Endodermal cell (in vitro differentiated cells): ENCODE measurements around the gene UNC13C. TPM values are rescaled to one million over a fixed set of nuclear protein-coding genes. Genes with fewer than 3 reads are reported as not detected.

Experiments
- DNase-seq: peaks from one replicate; pipeline ENCODE4 v3.0.0-alpha.2; 2017
- H3K27ac ChIP-seq: 2 replicates; pipeline ENCODE4 v1.5.1; 2013; ENCODE audit warnings: mild to moderate bottlenecking, low read depth, low read length, moderate library complexity
- H3K27me3 ChIP-seq: 2 replicates; pipeline ENCODE4 v1.6.1; 2013; ENCODE audit warnings: mild to moderate bottlenecking, low read length, moderate library complexity; ENCODE audit not compliant: insufficient read depth, control insufficient read depth, poor library complexity, severe bottlenecking
- H3K36me3 ChIP-seq: 2 replicates; pipeline ENCODE4 v1.7.0; 2013; ENCODE audit warnings: mild to moderate bottlenecking, low read length, moderate library complexity; ENCODE audit not compliant: control insufficient read depth, insufficient read depth
- H3K4me1 ChIP-seq: one replicate; pipeline ENCODE4 v1.7.0; 2013; ENCODE audit warnings: low read length; ENCODE audit not compliant: control insufficient read depth, insufficient read depth
- H3K4me3 ChIP-seq: 2 replicates; pipeline ENCODE4 v1.5.1; 2013; ENCODE audit warnings: mild to moderate bottlenecking, low read length, moderate library complexity
- H3K9ac ChIP-seq: 2 replicates; pipeline ENCODE4 v1.6.1; 2013; ENCODE audit warnings: mild to moderate bottlenecking, low read length, moderate library complexity; ENCODE audit not compliant: poor library complexity, severe bottlenecking; ENCODE audit errors: extremely low read depth
- H3K9me3 ChIP-seq: 2 replicates; pipeline ENCODE4 v1.6.1; 2013; ENCODE audit warnings: mild to moderate bottlenecking, low read length, moderate library complexity; ENCODE audit not compliant: control insufficient read depth
- H3K27ac Mint-ChIP-seq: 2 replicates; pipeline ENCODE4 v1.8.0; 2020; ENCODE audit warnings: mixed read lengths
- H3K27me3 Mint-ChIP-seq: 2 replicates; pipeline ENCODE4 v1.8.0; 2021; ENCODE audit warnings: mild to moderate bottlenecking, mixed read lengths; ENCODE audit not compliant: insufficient read depth
- H3K36me3 Mint-ChIP-seq: 2 replicates; pipeline ENCODE4 v1.8.0; 2020; ENCODE audit warnings: low read depth, mixed read lengths
- H3K4me1 Mint-ChIP-seq: 2 replicates; pipeline ENCODE4 v1.8.0; 2020; ENCODE audit warnings: mixed read lengths
- H3K4me3 Mint-ChIP-seq: 2 replicates; pipeline ENCODE4 v1.8.0; 2020; ENCODE audit warnings: mild to moderate bottlenecking, moderate library complexity, mixed read lengths
- H3K9me3 Mint-ChIP-seq: 2 replicates; pipeline ENCODE4 v1.8.0; 2020; ENCODE audit warnings: mild to moderate bottlenecking, mixed read lengths
- WGBS, 2 experiments: methylation state at CpG; one replicate each; pipeline versions ENCODE4 v1.1.5 to v1.1.7; 2013; ENCODE audit warnings: missing lambda C conversion rate in 2 of 2, mixed read lengths in 1 of 2; ENCODE audit not compliant: insufficient coverage in 1 of 2, insufficient read length in 1 of 2; 5-methylcytosine and 5-hydroxymethylcytosine counted together
- total RNA-seq, 2 donors: library from RNA; stranded (reverse); fragmentation: NEBNext Ultra II Directional in 1 of 2; extraction: Animal tissue kit (Norgen Biotek cat#: 25700) in 1 of 2; gene quantifications; 2 replicates in 1 of 2; 3 replicates in 1 of 2; pipeline ENCODE4 v1.2.1, GENCODE V29; 2021
- TF ChIP-seq, protein P1 (sequence below): fragments of 200-600 bp; sonication (generic); conservative IDR thresholded peaks from 2 replicates; pipeline ENCODE4 v1.5.0; 2021; ENCODE audit warnings: antibody characterized with exemption, mild to moderate bottlenecking

Gene UNC13C
- total RNA-seq, 2 donors from 2014 or later, result 7.2 to 19.9 TPM

GRCh38 chr15:54660356-54660755, 682.1 kb downstream of the UNC13C start:
- H3K9me3 ChIP-seq, result no peaks in the 10 kb centered on the region
- no peaks in the 10 kb centered on the region for H3K36me3 ChIP-seq
- WGBS, 2 experiments, result 73 to 75% methylated on average over 2 to 5 of the region's 5 CpGs
- H3K27ac ChIP-seq, result no peak overlapping the region
- Mint-ChIP-seq H3K36me3 (no peaks in the 10 kb centered on the region), H3K27ac (no peak overlapping the region), H3K4me3 (no peak overlapping the region), H3K27me3 (no peaks in the 10 kb centered on the region), H3K4me1 (no peaks in the 10 kb centered on the region), H3K9me3 (no peaks in the 10 kb centered on the region)
- TF ChIP-seq, protein P1, sequence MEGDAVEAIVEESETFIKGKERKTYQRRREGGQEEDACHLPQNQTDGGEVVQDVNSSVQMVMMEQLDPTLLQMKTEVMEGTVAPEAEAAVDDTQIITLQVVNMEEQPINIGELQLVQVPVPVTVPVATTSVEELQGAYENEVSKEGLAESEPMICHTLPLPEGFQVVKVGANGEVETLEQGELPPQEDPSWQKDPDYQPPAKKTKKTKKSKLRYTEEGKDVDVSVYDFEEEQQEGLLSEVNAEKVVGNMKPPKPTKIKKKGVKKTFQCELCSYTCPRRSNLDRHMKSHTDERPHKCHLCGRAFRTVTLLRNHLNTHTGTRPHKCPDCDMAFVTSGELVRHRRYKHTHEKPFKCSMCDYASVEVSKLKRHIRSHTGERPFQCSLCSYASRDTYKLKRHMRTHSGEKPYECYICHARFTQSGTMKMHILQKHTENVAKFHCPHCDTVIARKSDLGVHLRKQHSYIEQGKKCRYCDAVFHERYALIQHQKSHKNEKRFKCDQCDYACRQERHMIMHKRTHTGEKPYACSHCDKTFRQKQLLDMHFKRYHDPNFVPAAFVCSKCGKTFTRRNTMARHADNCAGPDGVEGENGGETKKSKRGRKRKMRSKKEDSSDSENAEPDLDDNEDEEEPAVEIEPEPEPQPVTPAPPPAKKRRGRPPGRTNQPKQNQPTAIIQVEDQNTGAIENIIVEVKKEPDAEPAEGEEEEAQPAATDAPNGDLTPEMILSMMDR, result no peak
- no peak overlapping the region for H3K9ac ChIP-seq
- no peak for DNase-seq
- no peak overlapping the region for H3K4me3 ChIP-seq
- no peaks in the 10 kb centered on the region for H3K27me3 ChIP-seq
- H3K4me1 ChIP-seq, result no peaks in the 10 kb centered on the region

DNA sequence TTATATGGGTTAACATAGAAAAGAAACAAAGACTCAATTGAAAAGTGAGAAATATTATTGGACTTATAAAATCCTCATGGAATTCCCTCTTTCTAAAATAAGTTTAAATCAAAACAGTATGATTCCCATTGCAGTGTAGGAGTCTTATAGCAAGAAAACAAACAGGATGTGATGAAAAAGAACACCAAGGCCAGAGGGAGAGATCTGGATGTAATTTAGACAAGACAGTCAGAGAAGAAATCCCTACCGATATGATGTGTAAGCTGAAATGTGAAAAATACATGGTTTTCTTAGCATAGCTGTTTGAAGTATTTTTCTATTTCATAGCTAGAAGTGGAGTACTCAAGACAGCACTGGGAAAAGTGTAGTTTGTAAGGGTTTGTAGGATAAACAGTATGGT, 697.0 kb downstream of the UNC13C start:
- Histone ChIP-seq H3K4me3 (no peak overlapping the region), H3K9ac (no peak overlapping the region), H3K27ac (no peak overlapping the region), H3K4me1 (no peaks in the 10 kb centered on the region), H3K9me3 (peaks cover 16% of the 10 kb centered on the region), H3K27me3 (no peaks in the 10 kb centered on the region), H3K36me3 (no peaks in the 10 kb centered on the region)
- H3K9me3 Mint-ChIP-seq, result peaks cover 30% of the 10 kb centered on the region
- DNase-seq, result no peak
- no peak overlapping the region for H3K4me3 Mint-ChIP-seq
- WGBS, 2 experiments, result 94 to 100% methylated on average over 1 of the region's 1 CpG
- H3K27me3 Mint-ChIP-seq, result no peaks in the 10 kb centered on the region
- H3K4me1 Mint-ChIP-seq, result no peaks in the 10 kb centered on the region
- TF ChIP-seq, protein P1, result no peak
- no peak overlapping the region for H3K27ac Mint-ChIP-seq
- no peaks in the 10 kb centered on the region for H3K36me3 Mint-ChIP-seq

DNA sequence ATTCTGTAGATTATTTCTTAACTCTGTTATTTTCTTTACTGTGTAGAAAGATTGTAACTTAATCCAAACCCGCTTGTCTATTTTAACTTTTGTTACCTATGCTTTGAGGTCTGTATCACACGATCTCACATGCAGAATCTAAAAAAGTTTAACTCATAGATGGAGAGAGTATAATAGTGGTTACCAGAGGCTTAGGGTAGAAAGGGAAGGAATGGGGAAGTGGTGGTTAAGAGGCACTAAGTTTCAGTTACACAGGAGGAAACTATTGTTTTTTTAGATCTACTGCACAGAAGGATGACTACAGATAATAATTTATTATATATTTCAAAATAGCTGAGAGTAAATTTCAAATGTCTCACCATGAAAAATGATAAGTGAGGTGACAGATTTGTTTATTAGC, 703.3 kb downstream of the UNC13C start:
- no peak for DNase-seq
- H3K4me1 Mint-ChIP-seq, result no peaks in the 10 kb centered on the region
- H3K27me3 Mint-ChIP-seq, result no peaks in the 10 kb centered on the region
- Histone ChIP-seq H3K9me3 (no peaks in the 10 kb centered on the region), H3K4me3 (no peak overlapping the region), H3K9ac (no peak overlapping the region), H3K36me3 (no peaks in the 10 kb centered on the region), H3K27me3 (no peaks in the 10 kb centered on the region), H3K4me1 (no peaks in the 10 kb centered on the region), H3K27ac (no peak overlapping the region)
- WGBS, 2 experiments, result 87 to 100% methylated on average over 2 of the region's 2 CpGs
- no peak overlapping the region for H3K4me3 Mint-ChIP-seq
- H3K36me3 Mint-ChIP-seq, result no peaks in the 10 kb centered on the region
- TF ChIP-seq, protein P1, result no peak
- H3K27ac Mint-ChIP-seq, result no peak overlapping the region
- no peaks in the 10 kb centered on the region for H3K9me3 Mint-ChIP-seq

Other genes starting within 250 kb of the UNC13C start
- 10 to 100 TPM in 1 of 2 donors, 1 to 10 TPM in 1; 4.1 to 12.2 TPM for gene WDR72, start 218.8 kb upstream of the UNC13C start, total RNA-seq